HFFc6 (cell line): ENCODE data around the gene FNDC3B. TPM values are rescaled to one million over a fixed set of nuclear protein-coding genes. Genes with fewer than 3 reads are reported as not detected.

Experiments
- DNase-seq: peaks from one replicate; pipeline ENCODE4 v3.0.0-alpha.2; 2018
- H3K27ac Mint-ChIP-seq: 2 replicates; pipeline ENCODE4 v1.8.0; 2020; ENCODE audit warnings: mild to moderate bottlenecking, mixed read lengths
- H3K27me3 Mint-ChIP-seq: 2 replicates; pipeline ENCODE4 v1.8.0; 2021; ENCODE audit warnings: mild to moderate bottlenecking, moderate library complexity, mixed read lengths; ENCODE audit not compliant: insufficient read depth
- H3K36me3 Mint-ChIP-seq: 2 replicates; pipeline ENCODE4 v1.8.0; 2021; ENCODE audit warnings: low read depth, mixed read lengths
- H3K4me1 Mint-ChIP-seq: 2 replicates; pipeline ENCODE4 v1.8.0; 2020; ENCODE audit warnings: low read depth, mixed read lengths
- H3K4me3 Mint-ChIP-seq: 2 replicates; pipeline ENCODE4 v1.8.0; 2020; ENCODE audit warnings: mild to moderate bottlenecking, moderate library complexity, mixed read lengths
- H3K9me3 Mint-ChIP-seq: 2 replicates; pipeline ENCODE4 v1.8.0; 2020; ENCODE audit warnings: mild to moderate bottlenecking, mixed read lengths
- CTCF ChIP-seq: fragments of 200-600 bp; sonication (generic); IDR thresholded peaks from 2 replicates; pipeline ENCODE4 v1.5.0; 2021; ENCODE audit warnings: antibody characterized with exemption, mild to moderate bottlenecking
- total RNA-seq, 6 experiments: library from RNA; stranded (reverse); fragmentation: NEBNext Ultra II Directional; extraction: Animal tissue kit (Norgen Biotek cat#: 25700); gene quantifications; 2 replicates in 1 of 6; 3 replicates in 5 of 6; pipeline ENCODE4 v1.2.3, GENCODE V29; 2021

Gene FNDC3B
- total RNA-seq, 6 experiments from 2014 or later = 133 to 192 (median 155) TPM

- Mint-ChIP-seq H3K27me3 (no peaks in the 10 kb centered on the region; the same call in 1 of the 2 replicates), H3K4me3 (no peak overlapping the region), H3K36me3 (peaks cover 14% of the 10 kb centered on the region), H3K4me1 (peaks cover 85% of the 10 kb centered on the region), H3K9me3 (no peaks in the 10 kb centered on the region), H3K27ac (no peak overlapping the region)
- no peak for DNase-seq
- no peak for TF ChIP-seq CTCF
These were observed 61.7 kb downstream of the FNDC3B start for GRCh38 chr3:172101107-172101506.

GRCh38 chr3:172102123-172102882 lies 62.9 kb downstream of the FNDC3B start:
- no peaks in the 10 kb centered on the region for H3K9me3 Mint-ChIP-seq
- no peaks in the 10 kb centered on the region; the same call in 1 of the 2 replicates for H3K27me3 Mint-ChIP-seq
- peak overlapping the region; percentile 0; the same call in 1 of the 2 replicates for H3K27ac Mint-ChIP-seq
- DNase-seq = no peak
- peaks cover 86% of the 10 kb centered on the region for H3K4me1 Mint-ChIP-seq
- H3K4me3 Mint-ChIP-seq = no peak overlapping the region
- H3K36me3 Mint-ChIP-seq = peaks cover 24% of the 10 kb centered on the region
- no peak for TF ChIP-seq CTCF

GRCh38 chr3:172102883-172103310 lies 63.5 kb downstream of the FNDC3B start:
- Mint-ChIP-seq H3K36me3 (peaks cover 28% of the 10 kb centered on the region), H3K4me1 (peaks cover 86% of the 10 kb centered on the region), H3K27me3 (no peaks in the 10 kb centered on the region; the same call in 1 of the 2 replicates), H3K4me3 (no peak overlapping the region), H3K9me3 (no peaks in the 10 kb centered on the region), H3K27ac (peak overlapping the region; percentile 0; the same call in 1 of the 2 replicates)
- TF ChIP-seq CTCF = no peak
- no peak for DNase-seq

GRCh38 chr3:172103724-172104123 lies 64.3 kb downstream of the FNDC3B start:
- Mint-ChIP-seq H3K36me3 (peaks cover 28% of the 10 kb centered on the region), H3K4me3 (peak overlapping the region; percentile 30; the same call in 1 of the 2 replicates), H3K27ac (peak overlapping the region; percentile 69), H3K27me3 (no peaks in the 10 kb centered on the region; the same call in 1 of the 2 replicates), H3K9me3 (no peaks in the 10 kb centered on the region), H3K4me1 (peaks cover 86% of the 10 kb centered on the region)
- peak; percentile 68 for DNase-seq
- TF ChIP-seq CTCF = no peak

GRCh38 chr3:172104471-172105072 lies 65.2 kb downstream of the FNDC3B start:
- Mint-ChIP-seq H3K27ac (peak overlapping the region; percentile 76), H3K4me3 (no peak overlapping the region), H3K9me3 (no peaks in the 10 kb centered on the region), H3K4me1 (peaks cover 80% of the 10 kb centered on the region), H3K36me3 (peaks cover 23% of the 10 kb centered on the region; the same call in 1 of the 2 replicates), H3K27me3 (no peaks in the 10 kb centered on the region; the same call in 1 of the 2 replicates)
- TF ChIP-seq CTCF = no peak
- no peak for DNase-seq
